GM21737 (cell line): Measurements from ENCODE around the gene WNT10A.

ENCODE experiments used
- ATAC-seq: cut with Tn5 transposase; IDR thresholded peaks from one replicate; pipeline ENCODE4 v1.9.1; 2021; ENCODE audit warnings: mild to moderate bottlenecking, moderate library complexity; ENCODE audit not compliant: unreplicated experiment

WNT10A gene

DNA sequence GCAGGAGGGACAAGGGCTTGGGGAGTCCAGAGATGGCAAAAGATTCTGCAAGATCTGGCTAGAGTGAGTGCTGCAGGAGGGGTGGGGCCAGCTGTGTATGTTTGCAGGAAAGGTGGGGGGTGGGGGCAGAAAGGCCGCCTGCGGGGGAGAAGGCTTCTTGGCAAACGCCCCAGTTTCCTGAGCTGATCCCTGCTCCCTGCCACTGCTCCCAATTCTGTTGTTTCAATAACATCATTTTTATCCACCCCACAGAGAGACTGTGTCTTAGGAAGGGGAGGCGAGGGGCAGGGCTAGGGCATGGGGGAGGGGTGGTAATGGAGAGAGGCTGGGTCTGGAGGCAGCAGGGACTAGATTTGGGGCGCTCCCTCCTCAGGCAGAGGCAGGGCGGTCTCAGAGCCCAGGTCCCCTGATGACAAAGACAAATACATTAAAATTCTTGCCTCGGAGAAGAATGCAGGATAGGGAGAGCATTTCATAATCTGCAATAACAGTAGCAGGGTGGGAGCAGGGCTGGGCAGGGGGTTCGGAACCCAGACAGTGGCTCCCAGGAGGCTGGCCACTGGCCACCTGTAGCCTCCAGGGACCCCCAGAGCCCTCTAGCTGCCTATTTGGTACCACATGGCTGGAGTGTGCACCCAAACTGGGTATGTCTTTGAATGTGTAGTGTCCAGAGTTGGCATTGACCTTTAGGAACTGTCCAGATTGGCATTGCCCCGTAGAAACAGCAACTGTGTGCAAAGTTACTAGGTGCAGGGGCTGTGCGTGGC is 23.1 kb upstream of the WNT10A start:
- no peak for ATAC-seq

DNA sequence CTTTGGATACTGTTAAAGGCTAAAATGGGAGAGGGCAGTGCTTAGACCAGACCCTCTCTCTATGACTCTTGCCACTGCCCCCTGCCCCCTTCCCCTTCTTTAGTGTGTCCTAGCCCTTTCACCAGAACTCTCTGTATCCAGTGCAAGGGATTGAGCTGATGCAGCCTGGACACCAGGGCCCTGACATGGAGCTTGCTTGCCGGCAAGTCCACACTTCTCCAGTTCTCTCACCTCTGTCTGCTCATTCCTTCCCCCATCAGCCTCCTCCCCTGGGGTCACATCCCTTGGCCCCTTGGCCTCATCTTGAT is 22.6 kb upstream of the WNT10A start:
- ATAC-seq: no peak

DNA sequence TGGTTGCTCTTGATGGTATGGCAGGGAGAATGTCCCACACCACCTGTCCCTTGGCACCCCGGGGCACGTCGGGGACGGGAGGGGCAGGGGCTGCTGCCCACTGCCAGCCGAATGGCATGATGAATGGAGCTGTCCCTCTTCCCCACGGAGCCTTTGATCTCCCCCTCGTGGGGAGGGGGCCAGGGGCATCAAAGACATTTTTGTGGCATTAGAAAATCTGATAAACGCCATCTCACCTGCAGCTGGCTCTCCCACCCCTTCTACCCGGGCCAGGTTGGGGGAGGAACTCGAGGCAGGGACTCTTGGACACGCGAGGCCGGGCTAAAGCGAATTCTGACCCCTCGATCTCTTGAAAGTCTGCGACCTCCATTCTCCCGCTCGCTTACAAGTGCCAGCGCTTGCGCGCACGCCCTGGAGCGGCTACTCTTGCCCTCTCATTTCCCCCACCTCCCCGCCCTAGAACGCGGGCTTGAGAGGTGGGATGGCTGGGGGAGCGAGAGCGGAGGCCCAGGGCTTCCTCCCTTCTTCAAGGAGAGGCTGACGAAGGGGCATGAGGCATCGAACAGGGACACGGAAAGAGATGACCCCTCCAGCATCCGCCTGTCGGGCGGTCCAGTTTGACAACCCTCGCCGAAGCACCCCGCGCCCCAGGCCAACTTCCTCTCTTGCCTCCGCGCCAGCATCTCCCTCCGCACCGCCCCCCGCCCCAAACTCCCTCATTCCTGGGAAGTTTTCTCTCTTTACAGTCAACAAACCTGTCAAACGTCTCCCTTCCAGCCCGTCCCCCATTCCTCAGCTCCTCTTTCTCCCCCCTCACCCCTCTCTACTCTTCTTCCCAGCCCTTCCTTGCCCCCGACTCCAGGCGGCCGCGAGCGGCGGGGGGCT is 21.7 kb upstream of the WNT10A start:
- ATAC-seq: no peak

- ATAC-seq: no peak
These were observed 21.1 kb upstream of the WNT10A start, which contains the start of gene WNT6 for GRCh38 chr2:218859556-218859987. Gene WNT6 (plus strand): TSS chr2:218859805. CDS start chr2:218860038, 233 bp downstream.

- no peak for ATAC-seq
These were observed 20.4 kb upstream of the WNT10A start for GRCh38 chr2:218859988-218860831.

DNA sequence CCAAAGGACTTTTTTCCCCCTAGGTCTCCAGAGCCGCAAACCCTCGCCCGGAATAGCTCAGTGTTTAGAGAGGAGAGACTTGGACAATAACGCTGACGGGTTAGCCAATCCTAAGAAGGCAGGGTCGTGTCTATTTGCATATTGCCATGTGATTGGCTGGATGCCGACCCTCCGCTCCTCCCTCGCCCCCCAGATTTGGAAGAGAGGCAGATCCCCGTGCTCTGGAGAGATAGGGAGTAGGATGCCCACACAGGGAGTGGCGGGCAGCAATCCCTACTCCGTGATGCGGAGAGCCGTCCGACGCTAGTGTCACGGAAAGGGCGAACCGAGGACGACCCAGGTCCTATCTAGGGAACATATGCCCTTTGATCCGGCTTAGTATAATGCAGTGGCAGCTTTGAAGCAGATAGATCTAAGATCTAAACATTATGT is 19.7 kb upstream of the WNT10A start:
- no peak for ATAC-seq

DNA sequence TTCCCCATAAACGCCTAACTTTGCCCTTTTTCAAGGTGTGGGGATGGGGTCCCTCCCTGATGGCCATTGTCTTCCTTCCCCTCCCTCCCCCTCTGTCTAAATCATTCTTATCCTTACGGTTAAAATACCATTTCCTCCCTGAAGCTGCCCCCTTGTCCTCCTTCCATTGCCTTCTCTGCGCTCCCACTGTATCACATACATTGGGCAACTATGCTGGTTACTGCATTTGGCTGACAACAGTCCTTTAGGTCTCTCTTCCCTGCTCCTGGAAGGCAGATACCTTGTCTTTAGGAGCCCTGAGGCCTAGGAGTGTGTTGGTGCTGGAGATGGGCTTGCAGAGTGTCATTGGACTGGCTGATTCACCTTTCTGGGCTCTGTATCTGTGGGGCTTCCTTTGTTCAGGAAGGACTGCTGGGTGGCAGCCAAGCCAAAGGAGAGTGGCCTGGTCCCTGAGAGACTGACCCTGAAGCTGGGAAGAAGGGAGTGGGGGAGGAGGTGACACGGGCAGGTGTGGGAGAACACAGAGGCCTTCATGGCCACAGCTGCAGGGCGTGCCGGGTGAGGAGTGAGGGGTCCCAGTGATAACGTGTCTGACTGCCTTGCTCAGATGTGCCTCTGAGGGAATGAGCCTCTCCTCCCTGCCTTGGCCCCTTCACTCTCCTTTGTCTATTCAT is 18.9 kb upstream of the WNT10A start:
- no peak for ATAC-seq

DNA sequence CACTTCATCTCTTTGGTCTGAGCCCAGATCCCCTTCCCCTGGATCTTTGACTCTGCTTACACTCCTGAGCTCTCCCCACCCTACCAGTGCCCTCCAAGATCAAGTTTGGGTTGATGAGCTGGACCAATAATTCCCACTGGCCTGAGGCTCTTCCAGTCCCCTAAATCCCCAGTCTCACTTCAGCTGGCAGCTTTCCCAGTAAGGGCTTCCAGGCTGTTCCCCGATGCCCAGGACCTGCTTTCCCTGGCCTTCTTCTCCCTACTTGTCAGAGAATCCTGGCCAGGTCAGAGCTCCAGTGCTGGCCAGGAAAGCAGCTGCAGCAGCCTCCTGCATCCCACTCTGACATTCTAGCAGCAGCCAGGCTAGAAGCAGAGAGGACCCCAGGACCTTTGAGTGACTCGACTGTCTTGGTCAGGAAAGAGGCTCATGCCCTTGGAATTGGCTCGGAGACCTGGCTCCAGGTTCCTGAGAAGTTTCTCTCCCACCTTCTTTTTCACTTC is 17.6 kb upstream of the WNT10A start:
- no peak for ATAC-seq

GRCh38 chr2:218865396-218865795 is 15.3 kb upstream of the WNT10A start:
- ATAC-seq: no peak

DNA sequence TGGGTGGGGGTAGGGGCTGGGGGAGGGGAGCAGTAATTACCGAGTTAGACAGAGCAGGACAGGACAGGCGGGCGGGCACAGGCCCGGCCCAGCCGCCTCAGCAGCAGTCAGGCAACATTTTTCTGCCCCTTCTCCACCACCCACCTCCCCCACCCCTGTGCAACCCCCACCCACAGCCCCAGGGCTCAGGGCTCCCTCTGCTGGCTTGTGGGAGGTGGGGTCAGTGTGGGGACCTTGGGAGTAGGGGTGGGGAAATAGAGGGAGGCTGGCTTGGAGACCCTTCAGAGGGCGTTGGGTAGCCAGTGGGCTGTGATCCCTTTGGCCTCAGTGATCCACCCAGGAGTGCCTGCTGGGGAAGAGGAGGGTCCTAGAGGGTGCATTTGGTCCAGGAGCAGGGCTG is 14.7 kb upstream of the WNT10A start:
- no peak for ATAC-seq

DNA sequence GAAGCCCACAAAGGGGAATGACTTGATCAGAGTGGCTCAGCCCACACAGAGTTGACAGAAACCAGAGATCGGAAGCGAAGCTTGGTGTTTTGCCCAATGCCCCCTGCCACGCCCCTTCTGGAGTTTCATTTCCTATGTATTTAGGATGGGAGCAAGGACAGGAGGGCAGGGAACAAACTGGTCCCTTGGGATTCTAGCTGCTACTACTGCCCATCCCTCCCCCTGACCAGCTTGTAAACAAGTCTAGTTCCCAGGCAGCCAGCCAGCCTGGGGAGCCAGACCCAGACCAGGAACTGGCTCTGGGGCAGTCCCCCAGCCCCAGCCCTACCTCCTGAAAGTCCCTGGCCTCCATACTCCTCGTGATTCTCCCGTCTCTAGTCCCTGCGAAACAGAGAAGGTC is 12.8 kb upstream of the WNT10A start:
- no peak for ATAC-seq

- no peak for ATAC-seq
These were observed 11.6 kb upstream of the WNT10A start for GRCh38 chr2:218869064-218869463.

- no peak for ATAC-seq
These were observed 9.7 kb upstream of the WNT10A start for GRCh38 chr2:218870984-218871344.

DNA sequence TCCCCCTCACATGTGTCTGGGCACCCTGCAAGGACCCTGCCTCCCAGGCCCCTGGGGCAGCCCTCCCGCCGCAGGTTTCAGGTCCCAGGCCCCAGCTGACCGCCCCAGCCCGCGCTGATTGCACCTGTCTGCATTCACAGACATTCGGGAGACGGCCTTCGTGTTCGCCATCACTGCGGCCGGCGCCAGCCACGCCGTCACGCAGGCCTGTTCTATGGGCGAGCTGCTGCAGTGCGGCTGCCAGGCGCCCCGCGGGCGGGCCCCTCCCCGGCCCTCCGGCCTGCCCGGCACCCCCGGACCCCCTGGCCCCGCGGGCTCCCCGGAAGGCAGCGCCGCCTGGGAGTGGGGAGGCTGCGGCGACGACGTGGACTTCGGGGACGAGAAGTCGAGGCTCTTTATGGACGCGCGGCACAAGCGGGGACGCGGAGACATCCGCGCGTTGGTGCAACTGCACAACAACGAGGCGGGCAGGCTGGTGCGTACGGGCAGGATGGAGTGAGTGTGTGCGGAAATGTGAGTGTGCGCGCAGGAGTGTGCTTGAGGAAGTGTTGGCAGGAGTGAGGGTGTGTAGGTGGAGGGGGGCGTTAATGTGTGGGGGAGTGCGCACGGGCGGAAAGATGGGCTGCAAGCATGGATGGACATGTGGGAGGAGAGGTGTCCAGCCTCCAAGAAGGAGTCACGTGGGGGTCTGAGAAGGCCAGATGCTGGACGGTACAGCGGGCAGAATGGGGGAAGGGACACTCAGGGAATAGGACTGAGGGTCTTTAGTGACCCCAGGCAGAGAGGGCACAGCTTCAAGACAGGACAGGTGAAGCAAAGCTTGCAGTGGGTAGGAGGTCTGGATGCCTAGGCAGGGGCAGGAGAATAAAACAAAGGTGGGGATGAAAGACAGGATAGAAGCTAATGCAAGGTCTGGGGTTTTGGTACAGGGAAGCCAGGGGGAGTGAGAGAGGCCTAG is 9.0 kb upstream of the WNT10A start:
- ATAC-seq: no peak

GRCh38 chr2:218872645-218873358 is 7.8 kb upstream of the WNT10A start:
- no peak for ATAC-seq

DNA sequence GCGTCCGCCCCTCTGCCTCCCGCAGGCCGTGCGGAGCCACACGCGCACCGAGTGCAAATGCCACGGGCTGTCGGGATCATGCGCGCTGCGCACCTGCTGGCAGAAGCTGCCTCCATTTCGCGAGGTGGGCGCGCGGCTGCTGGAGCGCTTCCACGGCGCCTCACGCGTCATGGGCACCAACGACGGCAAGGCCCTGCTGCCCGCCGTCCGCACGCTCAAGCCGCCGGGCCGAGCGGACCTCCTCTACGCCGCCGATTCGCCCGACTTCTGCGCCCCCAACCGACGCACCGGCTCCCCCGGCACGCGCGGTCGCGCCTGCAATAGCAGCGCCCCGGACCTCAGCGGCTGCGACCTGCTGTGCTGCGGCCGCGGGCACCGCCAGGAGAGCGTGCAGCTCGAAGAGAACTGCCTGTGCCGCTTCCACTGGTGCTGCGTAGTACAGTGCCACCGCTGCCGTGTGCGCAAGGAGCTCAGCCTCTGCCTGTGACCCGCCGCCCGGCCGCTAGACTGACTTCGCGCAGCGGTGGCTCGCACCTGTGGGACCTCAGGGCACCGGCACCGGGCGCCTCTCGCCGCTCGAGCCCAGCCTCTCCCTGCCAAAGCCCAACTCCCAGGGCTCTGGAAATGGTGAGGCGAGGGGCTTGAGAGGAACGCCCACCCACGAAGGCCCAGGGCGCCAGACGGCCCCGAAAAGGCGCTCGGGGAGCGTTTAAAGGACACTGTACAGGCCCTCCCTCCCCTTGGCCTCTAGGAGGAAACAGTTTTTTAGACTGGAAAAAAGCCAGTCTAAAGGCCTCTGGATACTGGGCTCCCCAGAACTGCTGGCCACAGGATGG is 7.1 kb upstream of the WNT10A start:
- ATAC-seq: no peak

- ATAC-seq: no peak
These were observed 4.9 kb upstream of the WNT10A start for GRCh38 chr2:218875692-218876246.
